Mesendoderm (in vitro differentiated cells): ENCODE measurements around the gene TMEM220.

Source experiments
- DNase-seq: peaks from one replicate; pipeline ENCODE4 v3.0.0; 2013
- H2AK5ac ChIP-seq: 2 replicates; pipeline ENCODE4 v1.6.1; 2013; ENCODE audit warnings: low read length, inconsistent platforms
- H2BK120ac ChIP-seq: 2 replicates; pipeline ENCODE4 v1.6.1; 2013; ENCODE audit warnings: low read depth, mild to moderate bottlenecking, low read length, moderate library complexity, mixed read lengths
- H2BK15ac ChIP-seq: replicated peaks from 2 replicates; pipeline ENCODE4 v1.6.1; 2013; ENCODE audit warnings: low read depth, mild to moderate bottlenecking, moderate library complexity
- H2BK5ac ChIP-seq: 2 replicates; pipeline ENCODE4 v1.6.1; 2013; ENCODE audit warnings: low read length, inconsistent platforms
- H3K18ac ChIP-seq: 2 replicates; pipeline ENCODE4 v1.6.1; 2013; ENCODE audit warnings: mild to moderate bottlenecking, low read length, mixed read lengths
- H3K23ac ChIP-seq: one replicate; pipeline ENCODE4 v1.6.1; 2013; ENCODE audit warnings: low read length
- H3K27ac ChIP-seq: 2 replicates; pipeline ENCODE4 v1.5.1; 2013; ENCODE audit warnings: low read depth, mild to moderate bottlenecking, inconsistent platforms, low read length, moderate library complexity
- H3K27me3 ChIP-seq: 2 replicates; pipeline ENCODE4 v1.6.1; 2013; ENCODE audit warnings: low read length, control low read depth, mild to moderate bottlenecking, inconsistent platforms; ENCODE audit not compliant: insufficient read depth, poor library complexity
- H3K36me3 ChIP-seq: 2 replicates; pipeline ENCODE4 v1.6.1; 2013; ENCODE audit warnings: low read length, inconsistent platforms; ENCODE audit not compliant: control insufficient read depth, insufficient read depth
- H3K4ac ChIP-seq: one replicate; pipeline ENCODE4 v1.6.1; 2013; ENCODE audit warnings: low read depth, mild to moderate bottlenecking, low read length, moderate library complexity
- H3K4me1 ChIP-seq: 2 replicates; pipeline ENCODE4 v1.6.1; 2013; ENCODE audit warnings: low read depth, low read length, inconsistent platforms; ENCODE audit not compliant: control insufficient read depth
- H3K4me2 ChIP-seq: 2 replicates; pipeline ENCODE4 v1.6.1; 2013; ENCODE audit warnings: low read length
- H3K4me3 ChIP-seq: 2 replicates; pipeline ENCODE4 v1.5.1; 2013; ENCODE audit warnings: mild to moderate bottlenecking, low read length
- H3K56ac ChIP-seq: one replicate; pipeline ENCODE4 v1.6.1; 2013; ENCODE audit warnings: low read length
- H3K79me1 ChIP-seq: 2 replicates; pipeline ENCODE4 v1.6.1; 2013; ENCODE audit warnings: low read length, inconsistent platforms
- H3K79me2 ChIP-seq: 2 replicates; pipeline ENCODE4 v1.6.1; 2013; ENCODE audit warnings: mild to moderate bottlenecking, low read length; ENCODE audit not compliant: control insufficient read depth, insufficient read depth
- H3K9ac ChIP-seq: 2 replicates; pipeline ENCODE4 v1.6.1; 2013; ENCODE audit warnings: low read length, inconsistent platforms
- H4K5ac ChIP-seq: one replicate; pipeline ENCODE4 v1.6.1; 2013; ENCODE audit warnings: low read length
- H4K8ac ChIP-seq: one replicate; pipeline ENCODE4 v1.6.1; 2013; ENCODE audit warnings: low read depth, mild to moderate bottlenecking, control low read depth, low read length, moderate library complexity
- WGBS: extraction: QIAGEN DNeasy Blood & Tissue Kit; methylation state at CpG from one replicate; pipeline ENCODE4 v1.1.7; 2013; ENCODE audit warnings: low lambda C conversion rate, missing lambda C conversion rate; ENCODE audit not compliant: insufficient coverage; ENCODE audit errors: extremely low coverage; 5-methylcytosine and 5-hydroxymethylcytosine counted together

Gene TMEM220

DNA sequence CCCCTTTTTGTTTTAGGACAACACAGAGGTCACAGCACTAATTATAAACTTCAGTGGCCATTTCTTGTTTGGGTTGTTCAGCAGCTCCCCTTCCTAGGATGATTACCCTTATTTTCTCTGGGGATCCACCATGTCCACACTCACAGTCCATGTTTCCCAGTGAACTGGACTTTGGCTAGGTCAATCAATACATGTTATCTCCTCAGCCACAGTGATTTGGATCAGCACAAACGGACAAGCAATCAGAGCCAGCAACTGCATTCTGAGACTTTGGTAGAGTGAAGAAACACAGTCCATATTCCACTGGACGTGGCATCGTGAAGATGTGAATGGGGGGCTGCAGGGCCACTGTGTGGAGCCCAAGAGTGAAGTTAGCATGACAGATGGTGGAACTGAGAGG lies 4.6 kb downstream of the TMEM220 start:
- Histone ChIP-seq H3K4me1 (no peaks in the 10 kb centered on the region), H2BK15ac (no peak overlapping the region), H4K5ac (no peak overlapping the region), H3K4me2 (no peak overlapping the region), H3K27me3 (no peaks in the 10 kb centered on the region), H3K79me2 (no peaks in the 10 kb centered on the region), H3K9ac (no peak overlapping the region), H2AK5ac (no peak overlapping the region), H3K18ac (no peak overlapping the region), H3K23ac (no peak overlapping the region), H2BK120ac (no peak overlapping the region), H3K56ac (no peak overlapping the region), H3K79me1 (no peaks in the 10 kb centered on the region), H3K4ac (no peak overlapping the region), H2BK5ac (no peak overlapping the region), H3K27ac (no peak overlapping the region), H4K8ac (no peak overlapping the region), H3K4me3 (no peak overlapping the region), H3K36me3 (no peaks in the 10 kb centered on the region)
- WGBS, result no CpG with 5 or more reads among the region's 3 CpGs
- no peak for DNase-seq

DNA sequence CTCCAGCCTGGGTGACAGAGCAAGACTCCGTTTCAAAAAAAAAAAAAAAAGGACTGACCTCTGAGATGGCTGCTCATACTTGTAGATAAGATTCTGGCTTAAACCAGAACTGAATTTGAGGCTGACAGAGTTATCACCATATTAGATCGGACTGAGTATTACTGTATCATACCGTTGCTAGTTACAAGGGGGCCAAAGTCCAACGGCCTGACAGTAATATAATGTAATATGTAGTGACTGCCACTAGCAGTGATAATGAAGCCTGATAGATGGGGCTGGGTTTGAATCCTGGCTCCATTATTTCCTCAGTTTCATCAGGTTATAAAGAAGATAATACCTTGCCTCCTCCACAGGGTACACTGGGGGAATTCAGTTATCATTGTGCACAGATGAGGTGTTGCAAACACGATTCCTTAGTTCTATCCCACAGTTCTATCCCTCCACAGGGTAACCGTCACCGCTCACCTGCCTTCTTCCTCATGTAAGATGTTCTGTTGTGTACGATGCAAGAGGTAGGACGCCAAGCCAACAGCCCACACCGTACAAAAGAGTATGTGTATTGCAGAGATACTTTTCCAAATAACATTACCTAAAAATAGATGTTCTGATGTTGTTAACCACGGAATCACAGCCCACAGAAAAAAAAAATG lies 5.2 kb downstream of the TMEM220 start:
- H3K4me3 ChIP-seq, result no peak overlapping the region
- no peak overlapping the region for H3K27ac ChIP-seq
- no peak overlapping the region for H2BK120ac ChIP-seq
- no peak overlapping the region for H3K9ac ChIP-seq
- H3K4ac ChIP-seq, result no peak overlapping the region
- H3K79me1 ChIP-seq, result no peaks in the 10 kb centered on the region
- H3K4me2 ChIP-seq, result no peak overlapping the region
- H3K27me3 ChIP-seq, result no peaks in the 10 kb centered on the region
- no peaks in the 10 kb centered on the region for H3K36me3 ChIP-seq
- DNase-seq, result no peak
- H2BK5ac ChIP-seq, result no peak overlapping the region
- H3K23ac ChIP-seq, result no peak overlapping the region
- H4K8ac ChIP-seq, result no peak overlapping the region
- H4K5ac ChIP-seq, result no peak overlapping the region
- no peak overlapping the region for H3K18ac ChIP-seq
- H2BK15ac ChIP-seq, result no peak overlapping the region
- no peak overlapping the region for H3K56ac ChIP-seq
- H2AK5ac ChIP-seq, result no peak overlapping the region
- H3K4me1 ChIP-seq, result no peaks in the 10 kb centered on the region
- no peaks in the 10 kb centered on the region for H3K79me2 ChIP-seq
- no CpG with 5 or more reads among the region's 11 CpGs for WGBS

DNA sequence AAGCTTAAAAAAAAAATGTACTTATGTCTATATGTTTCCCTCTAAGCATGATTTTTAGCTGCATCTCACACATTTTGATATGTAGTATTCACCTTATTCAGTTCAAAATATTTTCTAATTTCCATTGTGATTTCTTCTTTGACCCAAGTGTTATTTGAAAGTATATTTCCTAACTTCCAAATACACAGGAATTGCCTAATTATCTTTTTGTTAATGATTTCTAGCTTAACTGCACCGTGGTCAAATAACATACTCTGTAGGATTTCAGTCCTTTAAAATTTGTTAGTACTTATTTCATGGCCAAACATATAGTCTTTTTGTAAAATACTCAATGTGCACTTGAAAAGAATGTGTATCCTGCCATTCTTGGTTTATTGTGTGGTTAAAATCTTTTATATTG lies 11.3 kb downstream of the TMEM220 start:
- Histone ChIP-seq H2BK5ac (no peak overlapping the region), H2AK5ac (no peak overlapping the region), H3K27ac (no peak overlapping the region), H3K36me3 (no peaks in the 10 kb centered on the region), H3K18ac (no peak overlapping the region), H4K5ac (no peak overlapping the region), H3K23ac (no peak overlapping the region), H3K56ac (no peak overlapping the region), H3K4me2 (no peak overlapping the region), H3K4me1 (no peaks in the 10 kb centered on the region), H2BK15ac (no peak overlapping the region), H3K4ac (no peak overlapping the region), H4K8ac (no peak overlapping the region), H3K79me2 (no peaks in the 10 kb centered on the region), H3K9ac (no peak overlapping the region), H2BK120ac (no peak overlapping the region), H3K27me3 (no peaks in the 10 kb centered on the region), H3K79me1 (no peaks in the 10 kb centered on the region), H3K4me3 (no peak overlapping the region)
- WGBS, result no CpG with 5 or more reads among the region's 1 CpG
- no peak for DNase-seq

DNA sequence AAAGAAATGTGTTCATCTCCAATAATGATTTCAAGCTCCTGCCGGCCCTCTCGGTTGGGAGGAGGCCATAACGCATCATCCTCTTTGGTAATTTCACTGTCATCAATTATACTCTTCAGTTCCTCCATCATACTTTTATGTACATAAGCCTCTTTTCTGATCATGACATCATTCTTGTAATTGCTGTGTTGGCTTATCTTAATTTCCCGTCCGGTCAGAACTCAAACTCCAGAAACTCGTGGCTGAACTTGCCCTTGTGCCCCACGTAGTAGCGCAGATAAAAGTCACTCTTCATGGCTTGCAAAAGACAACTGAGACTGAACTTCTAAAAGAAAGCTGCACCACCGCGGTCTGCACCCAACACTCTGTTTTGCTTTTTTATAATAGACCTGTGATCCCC lies 13.6 kb downstream of the TMEM220 start:
- Histone ChIP-seq H3K79me1 (no peaks in the 10 kb centered on the region), H4K8ac (no peak overlapping the region), H3K18ac (no peak overlapping the region), H3K79me2 (no peaks in the 10 kb centered on the region), H3K36me3 (peaks cover 2% of the 10 kb centered on the region), H3K4me2 (no peak overlapping the region), H2BK5ac (no peak overlapping the region), H3K4me3 (no peak overlapping the region), H3K27me3 (no peaks in the 10 kb centered on the region), H3K56ac (no peak overlapping the region), H2BK120ac (no peak overlapping the region), H3K9ac (no peak overlapping the region), H3K23ac (no peak overlapping the region), H3K27ac (no peak overlapping the region), H3K4me1 (no peaks in the 10 kb centered on the region), H3K4ac (no peak overlapping the region), H2BK15ac (no peak overlapping the region), H4K5ac (no peak overlapping the region), H2AK5ac (no peak overlapping the region)
- no CpG with 5 or more reads among the region's 10 CpGs for WGBS
- DNase-seq, result no peak

DNA sequence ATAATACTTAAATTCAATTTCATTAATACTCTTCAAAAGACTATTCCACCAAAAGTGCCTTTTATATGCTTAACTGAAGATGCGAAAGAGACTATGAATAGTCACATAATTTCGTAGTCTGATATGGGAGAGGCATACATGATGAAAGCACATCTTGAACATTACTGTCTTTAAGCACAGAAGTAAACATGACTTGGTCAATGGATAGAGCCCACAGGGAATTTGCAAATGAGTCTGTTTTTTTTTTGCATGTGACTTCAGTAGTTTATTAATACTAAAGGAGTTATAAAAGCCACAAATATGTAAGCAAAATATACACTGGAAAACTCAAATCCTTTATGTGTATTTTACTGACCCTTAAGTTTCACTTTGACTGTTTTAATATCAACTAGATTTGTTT lies 16.5 kb downstream of the TMEM220 start:
- no peak overlapping the region for H4K5ac ChIP-seq
- DNase-seq, result no peak
- no peak overlapping the region for H3K27ac ChIP-seq

DNA sequence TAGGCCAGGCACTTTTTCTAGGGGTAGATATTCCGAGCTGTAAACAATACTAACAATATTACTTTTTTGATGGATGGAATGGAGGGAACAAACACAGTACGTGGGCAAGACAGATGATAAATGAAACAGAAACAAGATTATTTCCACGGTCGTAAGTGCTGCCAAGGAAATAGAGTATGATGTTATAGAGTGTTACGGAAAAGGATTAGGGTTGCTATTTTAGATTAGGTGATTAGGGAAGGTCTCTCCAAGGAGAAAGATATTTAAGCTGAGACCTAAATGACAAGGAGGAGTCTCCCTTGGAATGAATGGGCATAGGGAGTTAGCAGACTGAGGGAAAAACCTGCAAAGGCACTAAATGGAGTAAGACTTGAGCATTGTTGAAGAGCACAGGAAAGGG lies 24.1 kb downstream of the TMEM220 start:
- H3K4ac ChIP-seq, result no peak overlapping the region
- no peak overlapping the region for H3K27ac ChIP-seq
- H4K5ac ChIP-seq, result no peak overlapping the region
- H4K8ac ChIP-seq, result no peak overlapping the region
- DNase-seq, result no peak
- no peak overlapping the region for H3K4me2 ChIP-seq
- H2BK5ac ChIP-seq, result no peak overlapping the region
- H3K9ac ChIP-seq, result no peak overlapping the region
- peaks cover 5% of the 10 kb centered on the region for H3K36me3 ChIP-seq
- no peak overlapping the region for H3K18ac ChIP-seq
- H2BK15ac ChIP-seq, result no peak overlapping the region
- 100% methylated on average over 3 of the region's 5 CpGs for WGBS
- no peaks in the 10 kb centered on the region for H3K4me1 ChIP-seq
- H3K4me3 ChIP-seq, result no peak overlapping the region
- H3K79me1 ChIP-seq, result no peaks in the 10 kb centered on the region
- H3K27me3 ChIP-seq, result no peaks in the 10 kb centered on the region
- no peak overlapping the region for H2AK5ac ChIP-seq
- no peak overlapping the region for H3K23ac ChIP-seq
- H3K79me2 ChIP-seq, result no peaks in the 10 kb centered on the region
- H3K56ac ChIP-seq, result no peak overlapping the region
- H2BK120ac ChIP-seq, result no peak overlapping the region

More for the DNA sequence above, 16.5 kb downstream of the TMEM220 start:
- Histone ChIP-seq H2BK5ac (no peak overlapping the region), H2BK120ac (no peak overlapping the region), H3K79me2 (no peaks in the 10 kb centered on the region), H3K23ac (no peak overlapping the region), H3K36me3 (peaks cover 3% of the 10 kb centered on the region), H3K18ac (no peak overlapping the region), H4K8ac (no peak overlapping the region), H3K4me1 (no peaks in the 10 kb centered on the region), H3K27me3 (no peaks in the 10 kb centered on the region), H3K56ac (no peak overlapping the region), H3K9ac (no peak overlapping the region), H3K79me1 (no peaks in the 10 kb centered on the region), H2BK15ac (no peak overlapping the region), H3K4ac (no peak overlapping the region), H2AK5ac (no peak overlapping the region), H3K4me2 (no peak overlapping the region), H3K4me3 (no peak overlapping the region)
- WGBS, result no CpG with 5 or more reads among the region's 2 CpGs
